HCT116 (cell line): Measurements from ENCODE around the gene MDH2. TPM values are rescaled to one million over a fixed set of nuclear protein-coding genes. Genes with fewer than 3 reads are reported as not detected.

Experiments used
- ATAC-seq: fragments of 200-7000 bp; cut with Tn5 transposase; 2 replicates; pipeline ENCODE4 v1.9.1; 2020; ENCODE audit warnings: mild to moderate bottlenecking, moderate library complexity
- BruUV-seq: library from RNA; stranded (reverse); fragments of 400-500 nt; replicated peaks from 2 replicates; lab custom pipeline; 2021; lab: Mats Ljungman, UMichigan
- CTCF ChIA-PET: fragments of 300-600 bp; sonication (Branson Sonifier 250); formaldehyde crosslinking; loops from one replicate; lab custom pipeline; 2021; ENCODE audit warnings: antibody characterized with exemption; lab: Charles Lee
- POLR2A ChIA-PET: fragments of 300-600, 350-600 bp; sonication (Branson Sonifier 250); formaldehyde crosslinking; loops from one replicate; lab custom pipeline; 2021; ENCODE audit warnings: antibody characterized with exemption; lab: Charles Lee
- RAD21 ChIA-PET, 2 experiments: fragments of 300-600 bp; sonication (Branson Sonifier 250); formaldehyde crosslinking; loops; one replicate each; lab custom pipeline; 2023; ENCODE audit warnings: low total read pairs in 2 of 2; ENCODE audit not compliant: uncharacterized antibody in 2 of 2, unreplicated experiment in 2 of 2, low non-redundant PET in 1 of 2; lab: Charles Lee
- DNase-seq: peaks from one replicate; pipeline ENCODE4 v3.0.0-alpha.2; 2010; ENCODE audit warnings: low read depth, low spot score
- H2AFZ ChIP-seq: fragments of 200-600 bp; shearing (Covaris generic), sonication (generic); 2 replicates; pipeline ENCODE4 v1.6.1; 2017; ENCODE audit warnings: low read depth, mixed run types, mixed read lengths, antibody characterized with exemption, low read length; ENCODE audit not compliant: poor library complexity, severe bottlenecking
- H3K27ac ChIP-seq: 2 replicates; pipeline ENCODE4 v1.5.1; 2012; ENCODE audit warnings: low read depth, low read length
- H3K27me3 ChIP-seq: fragments of 200-600 bp; sonication (generic); 2 replicates; pipeline ENCODE4 v1.6.1; 2016; ENCODE audit warnings: mixed run types, low read length, mixed read lengths; ENCODE audit not compliant: insufficient read depth
- H3K36me3 ChIP-seq, 2 experiments: fragments of 200-500 bp in 1 of 2; fragments of 200-600 bp in 1 of 2; sonication (Bioruptor generic) in 1 of 2; sonication (generic) in 1 of 2; 2 replicates each; pipeline versions ENCODE4 v1.5.1 to v1.6.1; 2014 to 2016; ENCODE audit warnings: low read length in 2 of 2, inconsistent platforms in 1 of 2, mixed read lengths in 1 of 2, mixed run types in 1 of 2; ENCODE audit not compliant: insufficient read depth in 2 of 2, control insufficient read depth in 1 of 2
- H3K4me1 ChIP-seq, 2 experiments: fragments of 200-600 bp in 1 of 2; sonication (generic) in 1 of 2; 2 replicates each; pipeline versions ENCODE4 v1.5.1 to v1.6.1; 2012 to 2017; ENCODE audit warnings: low read length in 2 of 2, inconsistent platforms in 1 of 2, mild to moderate bottlenecking in 1 of 2, mixed read lengths in 1 of 2, mixed run types in 1 of 2, moderate library complexity in 1 of 2; ENCODE audit not compliant: insufficient read depth in 2 of 2, control insufficient read depth in 1 of 2
- H3K4me2 ChIP-seq: fragments of 200-600 bp; sonication (generic); 2 replicates; pipeline ENCODE4 v1.6.1; 2017; ENCODE audit warnings: mixed run types, low read length, mixed read lengths
- H3K4me3 ChIP-seq, 2 experiments: fragments of 200-600 bp in 1 of 2; sonication (generic) in 1 of 2; replicated peaks in 1 of 2; 2 replicates each; pipeline ENCODE4 v1.5.1; 2011 to 2016; ENCODE audit warnings: low read length in 2 of 2, control low read depth in 1 of 2, low read depth in 1 of 2, mild to moderate bottlenecking in 1 of 2, mixed read lengths in 1 of 2, mixed run types in 1 of 2
- H3K79me2 ChIP-seq: fragments of 200-600 bp; sonication (generic); 2 replicates; pipeline ENCODE4 v1.6.1; 2017; ENCODE audit warnings: mild to moderate bottlenecking, mixed run types, low read length, moderate library complexity, mixed read lengths; ENCODE audit not compliant: insufficient read depth
- H3K9ac ChIP-seq: fragments of 200-600 bp; sonication (generic); 2 replicates; pipeline ENCODE4 v1.6.1; 2016; ENCODE audit warnings: low read length, mixed read lengths
- H3K9me2 ChIP-seq: fragments of 200-600 bp; sonication (generic), shearing (Covaris generic); 2 replicates; pipeline ENCODE4 v1.6.1; 2017; ENCODE audit warnings: mixed run types, mild to moderate bottlenecking, moderate library complexity; ENCODE audit not compliant: insufficient read depth
- H3K9me3 ChIP-seq, 2 experiments: fragments of 200-500 bp in 1 of 2; fragments of 200-600 bp in 1 of 2; sonication (Bioruptor generic) in 1 of 2; sonication (generic) in 1 of 2; 2 replicates each; pipeline ENCODE4 v1.6.1; 2014 to 2017; ENCODE audit warnings: low read length in 2 of 2, mixed read lengths in 2 of 2, inconsistent platforms in 1 of 2, low read depth in 1 of 2, mild to moderate bottlenecking in 1 of 2, mixed run types in 1 of 2, moderate library complexity in 1 of 2; ENCODE audit not compliant: control insufficient read depth in 1 of 2, insufficient read depth in 1 of 2
- H4K20me1 ChIP-seq: fragments of 200-600 bp; sonication (generic), shearing (Covaris generic); 2 replicates; pipeline ENCODE4 v1.6.1; 2017; ENCODE audit warnings: mixed run types, mild to moderate bottlenecking, moderate library complexity; ENCODE audit not compliant: insufficient read depth
- CEBPB ChIP-seq: IDR thresholded peaks from 2 replicates; pipeline ENCODE4 v1.6.1; 2012; ENCODE audit warnings: low read depth
- EGR1 ChIP-seq: IDR thresholded peaks from 2 replicates; pipeline ENCODE4 v1.6.1; 2012; ENCODE audit warnings: low read depth
- ELF1 ChIP-seq: IDR thresholded peaks from 2 replicates; pipeline ENCODE4 v1.6.1; 2012; ENCODE audit warnings: low read depth, borderline replicate concordance
- EZH2 ChIP-seq: fragments of 200-600 bp; sonication (generic); IDR thresholded peaks from 2 replicates; pipeline ENCODE4 v1.6.1; 2017; ENCODE audit warnings: antibody characterized with exemption, mixed run types
- FOSL1 ChIP-seq: IDR thresholded peaks from 2 replicates; pipeline ENCODE4 v1.6.1; 2012; ENCODE audit warnings: low read depth
- MAX ChIP-seq: IDR thresholded peaks from 2 replicates; pipeline ENCODE4 v1.6.1; 2012
- POLR2A ChIP-seq: IDR thresholded peaks from 2 replicates; pipeline ENCODE4 v1.7.0; 2011; ENCODE audit warnings: borderline replicate concordance; ENCODE audit not compliant: insufficient read depth, insufficient read length; ENCODE audit errors: extremely low read depth
- POLR2AphosphoS5 ChIP-seq: IDR thresholded peaks from 2 replicates; pipeline ENCODE4 v1.6.1; 2011; ENCODE audit warnings: mild to moderate bottlenecking, low read depth, low read length, moderate library complexity
- RAD21 ChIP-seq: IDR thresholded peaks from 2 replicates; pipeline ENCODE4 v1.6.1; 2012; ENCODE audit warnings: low read depth, mild to moderate bottlenecking
- SP1 ChIP-seq: IDR thresholded peaks from 2 replicates; pipeline ENCODE4 v1.6.1; 2012; ENCODE audit warnings: low read depth
- SRF ChIP-seq: IDR thresholded peaks from 2 replicates; pipeline ENCODE4 v1.6.1; 2012; ENCODE audit warnings: low read depth
- TCF7L2 ChIP-seq: IDR thresholded peaks from 2 replicates; pipeline ENCODE4 v1.7.0; 2011; ENCODE audit warnings: borderline replicate concordance, inconsistent platforms; ENCODE audit not compliant: insufficient read depth, insufficient read length; ENCODE audit errors: extremely low read depth
- YY1 ChIP-seq: IDR thresholded peaks from 2 replicates; pipeline ENCODE4 v1.6.1; 2011; ENCODE audit warnings: low read length, low read depth, moderate library complexity, mild to moderate bottlenecking; ENCODE audit not compliant: insufficient replicate concordance; ENCODE audit errors: extremely low read depth
- ZBTB33 ChIP-seq: IDR thresholded peaks from 2 replicates; pipeline ENCODE4 v1.6.1; 2011; ENCODE audit warnings: mild to moderate bottlenecking, low read length, moderate library complexity; ENCODE audit not compliant: insufficient replicate concordance; ENCODE audit errors: extremely low read depth
- intact Hi-C: fragments of 100-400 bp; cut with micrococcal nuclease; formaldehyde crosslinking; loops from 2 replicates; pipeline ENCODE4 v1.10.0; 2022
- total RNA-seq: library from RNA; stranded (reverse); gene quantifications from one replicate; pipeline ENCODE4 v1.2.1, GENCODE V29; 2021; ENCODE audit not compliant: unreplicated experiment

Gene MDH2
- total RNA-seq, 1 experiment from 2014 or later = 357 TPM

DNA sequence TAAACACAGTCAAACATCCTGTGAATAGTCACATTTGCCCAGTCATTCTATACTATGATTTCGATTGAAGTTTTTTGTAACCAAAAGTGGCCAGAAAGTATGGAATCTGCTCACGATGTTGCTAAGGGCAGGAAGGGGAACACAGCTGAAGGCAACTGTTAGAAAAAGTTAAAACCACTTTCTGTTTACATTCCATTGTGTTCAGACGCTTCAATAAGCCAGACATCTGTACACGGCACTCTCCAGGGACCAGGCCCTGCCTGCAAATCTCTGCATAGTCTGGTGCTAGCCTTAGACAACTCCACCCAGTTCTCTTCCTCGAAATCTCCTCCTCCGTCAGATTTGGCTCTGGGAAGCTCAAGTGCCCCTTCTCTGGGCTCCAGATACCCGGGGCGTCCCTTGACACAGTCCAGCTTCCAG, 36.5 kb upstream of the MDH2 start:
- intact Hi-C loops = no loop called here
- no peaks in the 10 kb centered on the region for H3K36me3 ChIP-seq
- RAD21 ChIA-PET = no interaction called here
- BruUV-seq = no TSS peak
- H4K20me1 ChIP-seq = no peaks in the 10 kb centered on the region
- POLR2A ChIA-PET = no interaction called here
- no peak overlapping the region for H3K4me2 ChIP-seq
- no peak overlapping the region for H3K9ac ChIP-seq
- no peaks in the 10 kb centered on the region for H3K27me3 ChIP-seq
- ATAC-seq = no peak
- H3K4me3 ChIP-seq = no peak overlapping the region
- DNase-seq = no peak
- no peaks in the 10 kb centered on the region for H3K9me3 ChIP-seq
- TF ChIP-seq SP1 = no peak
- TF ChIP-seq MAX = no peak
- no peak for TF ChIP-seq SRF
- TF ChIP-seq CEBPB = no peak
- no peak for TF ChIP-seq EZH2
- no peak for TF ChIP-seq ELF1
- TF ChIP-seq POLR2A = no peak
- TF ChIP-seq POLR2AphosphoS5 = no peak
- TF ChIP-seq RAD21 = no peak
- no peak for TF ChIP-seq TCF7L2
- no peak for TF ChIP-seq ZBTB33
- TF ChIP-seq EGR1 = no peak
- no peak for TF ChIP-seq YY1
- TF ChIP-seq FOSL1 = no peak
- no peak overlapping the region for H3K27ac ChIP-seq
- H3K4me1 ChIP-seq = peaks cover 15 to 24% of the 10 kb centered on the region in 2 experiments
- no peaks in the 10 kb centered on the region for H3K79me2 ChIP-seq
- H3K9me2 ChIP-seq = no peaks in the 10 kb centered on the region
- CTCF ChIA-PET = interaction anchor here (1.9 kb wide), 1 partner anchor 8 kb away, joined by 8 read pairs; no protein-coding TSS in a partner anchor
- H2AFZ ChIP-seq = no peak overlapping the region
